C4-2B (cell line): ENCODE measurements around the gene GLIPR1.

Source experiments
- CTCF ChIP-seq: fragments of 450-650 bp; conservative IDR thresholded peaks from 2 replicates; pipeline ENCODE4 v1.5.1; 2017; ENCODE audit warnings: mild to moderate bottlenecking
- ZFX ChIP-seq: fragments of 450-650 bp; IDR thresholded peaks from 2 replicates; pipeline ENCODE4 v1.6.1; 2017

- TF ChIP-seq CTCF = no peak
- TF ChIP-seq ZFX = no peak
These were observed 40.6 kb upstream of the GLIPR1 start for GRCh38 chr12:75439930-75440329.
